Left lung (tissue), 10 donors: ENCODE measurements around the gene CSNK1G1. TPM values are rescaled to one million over a fixed set of nuclear protein-coding genes. Genes with fewer than 3 reads are reported as not detected.
A peak's percentile ranks its signal among the peaks of the same experiment; 100 is the strongest.

Experiments
- ATAC-seq: fragments of 200-7000 bp; cut with Tn5 transposase; one replicate; pipeline ENCODE4 v1.9.1; 2020; ENCODE audit warnings: moderate library complexity
- DNase-seq, 4 donors: peaks; one replicate each; pipeline ENCODE4 v3.0.0-alpha.2; 2013 to 2020
- H3K27ac ChIP-seq, 2 donors: fragments of 200-600 bp; sonication (generic) in 1 of 2; one replicate each; pipeline versions ENCODE4 v1.5.0 to v1.8.0; 2020 to 2021
- H3K27me3 ChIP-seq, 2 donors: fragments of 200-600 bp; sonication (generic) in 1 of 2; one replicate each; pipeline versions ENCODE4 v1.5.0 to v1.8.0; 2020 to 2021
- H3K36me3 ChIP-seq, 2 donors: fragments of 200-600 bp; sonication (generic) in 1 of 2; one replicate each; pipeline versions ENCODE4 v1.5.0 to v1.8.0; 2020 to 2021
- H3K4me1 ChIP-seq, 2 donors: fragments of 200-600 bp; one replicate each; pipeline ENCODE4 v1.8.0; 2021
- H3K4me3 ChIP-seq, 2 donors: fragments of 200-600 bp; sonication (generic) in 1 of 2; one replicate each; pipeline versions ENCODE4 v1.5.0 to v1.8.0; 2020 to 2021; ENCODE audit warnings: mild to moderate bottlenecking in 1 of 2
- H3K9me3 ChIP-seq, 2 donors: fragments of 200-600 bp; sonication (generic) in 1 of 2; one replicate each; pipeline versions ENCODE4 v1.5.0 to v1.8.0; 2020 to 2021
- CTCF ChIP-seq, 2 donors: fragments of 200-600 bp; sonication (generic) in 1 of 2; IDR thresholded peaks; one replicate each; pipeline versions ENCODE4 v1.5.0 to v1.8.0; 2021; ENCODE audit warnings: antibody characterized with exemption in 2 of 2
- intact Hi-C, 2 donors: fragments of 100-400 bp; cut with DNase I; formaldehyde crosslinking; loops; one replicate each; pipeline versions ENCODE4 v1.11.2 to v1.14.2; 2022
- polyA plus RNA-seq, 6 donors: library from polyadenylated mRNA; unstranded; fragments of 120-200 nt; gene quantifications; one replicate each; pipeline ENCODE4 v1.2.1, GENCODE V29; 2013; ENCODE audit not compliant: insufficient read length in 6 of 6
- total RNA-seq, 2 donors: library from RNA; stranded (reverse); fragmentation: NEBNext Ultra II Directional; extraction: Animal tissue kit (Norgen Biotek cat#: 25700); gene quantifications; one replicate each; pipeline ENCODE4 v1.2.1, GENCODE V29; 2021
- donor health status: DM: no; HTN: yes; CAD: no.
- donor health status: DM: no; HTN: no; CAD: no.

The CSNK1G1 gene
- total and polyA plus RNA-seq, 8 donors = 17.7 to 23.1 (median 20.5) TPM

- Histone ChIP-seq H3K27ac (no peak overlapping the region), H3K4me1 (peaks cover 28 to 61% of the 10 kb centered on the region in 2 donors), H3K4me3 (no peak overlapping the region), H3K9me3 (no peaks in the 10 kb centered on the region), H3K36me3 (peaks cover 3 to 80% of the 10 kb centered on the region in 2 donors), H3K27me3 (peaks cover 0 to 8% of the 10 kb centered on the region in 2 donors)
- ATAC-seq = no peak
- TF ChIP-seq CTCF (IDR thresholded peaks at IDR 0.05) = no peak
- no peak for DNase-seq
- intact Hi-C loops = no loop called here
These were observed 198.3 kb downstream of the CSNK1G1 start for GRCh38 chr15:64157599-64158125.

DNA sequence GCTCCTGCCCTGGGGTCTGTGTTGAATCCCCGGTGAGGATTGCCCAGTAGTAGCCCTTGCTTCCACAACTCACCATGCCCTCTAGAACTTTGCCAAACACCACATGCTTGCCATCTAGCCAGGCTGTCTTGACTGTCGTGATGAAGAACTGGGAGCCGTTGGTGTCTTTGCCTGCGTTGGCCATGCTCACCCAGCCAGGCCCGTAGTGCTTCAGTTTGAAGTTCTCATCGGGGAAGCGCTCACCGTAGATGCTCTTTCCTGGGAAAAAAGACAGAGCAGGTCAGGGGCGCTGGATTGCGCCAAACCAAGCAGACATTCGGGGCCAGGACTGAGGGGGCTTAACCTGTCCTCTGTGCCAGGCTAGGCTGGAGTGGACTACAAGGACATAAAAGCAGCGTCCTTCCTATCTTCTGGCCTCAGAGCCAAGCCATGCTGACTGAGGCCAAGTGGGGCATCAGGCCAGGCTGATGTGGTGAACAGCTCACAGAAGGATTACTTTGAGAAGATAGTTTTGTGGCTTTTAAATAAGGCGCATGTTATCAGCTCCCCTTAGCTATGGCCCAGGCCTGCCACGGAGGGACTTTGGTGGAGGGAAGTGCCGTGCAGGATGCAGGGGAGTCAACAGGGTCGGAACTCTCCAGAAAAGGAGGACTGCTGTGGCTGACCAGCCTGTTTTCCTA, 199.2 kb downstream of the CSNK1G1 start:
- H3K36me3 ChIP-seq = peaks cover 3 to 80% of the 10 kb centered on the region in 2 donors
- no peak overlapping the region for H3K4me3 ChIP-seq
- no peak overlapping the region for H3K27ac ChIP-seq
- peaks cover 8 to 17% of the 10 kb centered on the region in 2 donors for H3K27me3 ChIP-seq
- H3K4me1 ChIP-seq = peaks cover 35 to 65% of the 10 kb centered on the region in 2 donors
- ATAC-seq (no peak), DNase-seq (no peak)
- no peaks in the 10 kb centered on the region for H3K9me3 ChIP-seq
- TF ChIP-seq CTCF (IDR thresholded peaks at IDR 0.05) = no peak
- intact Hi-C loops = no loop called here

GRCh38 chr15:64155802-64156651, 199.9 kb downstream of the CSNK1G1 start:
- DNase-seq (no peak), ATAC-seq (no peak)
- intact Hi-C loops = no loop called here
- no peak for TF ChIP-seq CTCF (IDR thresholded peaks at IDR 0.05)
- Histone ChIP-seq H3K4me3 (no peak overlapping the region), H3K9me3 (no peaks in the 10 kb centered on the region), H3K27me3 (peaks cover 13 to 24% of the 10 kb centered on the region in 2 donors), H3K27ac (no peak overlapping the region), H3K36me3 (peaks cover 3 to 73% of the 10 kb centered on the region in 2 donors), H3K4me1 (peaks cover 30 to 65% of the 10 kb centered on the region in 2 donors)

DNA sequence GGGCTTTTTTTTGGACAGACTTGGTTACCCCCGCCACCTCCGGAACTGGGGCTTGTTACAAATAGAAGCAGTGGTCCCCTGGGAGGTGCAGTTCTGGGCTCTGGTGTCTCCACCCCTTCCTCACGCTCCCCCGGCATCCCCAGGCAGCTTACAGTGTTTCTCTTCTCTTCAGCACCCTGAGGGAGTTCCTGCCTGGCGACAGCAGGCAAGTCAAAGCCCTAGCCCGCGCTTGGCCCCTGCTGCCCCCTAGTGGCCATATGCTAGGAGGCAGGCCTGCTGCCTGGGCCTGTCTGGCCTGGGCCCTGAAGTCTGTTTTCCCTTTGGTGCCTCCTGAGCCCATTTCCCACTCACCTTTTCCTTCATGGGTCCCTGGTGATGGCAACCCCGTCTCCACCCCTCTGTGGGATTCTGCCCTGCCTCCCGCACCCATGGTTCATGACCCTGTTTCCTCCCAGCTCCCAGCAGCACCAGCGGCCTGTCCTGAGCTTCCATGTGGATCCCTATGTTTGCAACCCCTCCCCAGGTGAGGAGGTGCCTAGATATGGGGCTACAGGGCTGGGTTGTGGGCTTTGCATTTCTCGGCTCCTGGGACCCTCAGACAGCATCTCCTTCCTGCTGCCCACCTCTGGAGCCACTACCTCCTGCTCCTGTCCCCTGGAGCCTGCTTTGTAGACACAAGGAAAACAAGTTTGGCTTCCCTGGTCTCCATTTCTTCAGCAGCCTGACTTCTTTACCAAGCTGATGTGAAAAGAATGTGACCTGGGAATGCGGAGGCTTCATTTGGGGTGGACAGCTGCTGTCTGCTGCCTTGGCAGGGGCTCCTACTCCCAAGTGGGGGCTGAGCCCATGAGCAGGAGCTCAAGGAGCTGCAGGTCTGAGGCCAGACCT, 202.2 kb downstream of the CSNK1G1 start:
- Histone ChIP-seq H3K4me3 (no peak overlapping the region), H3K4me1 (peaks cover 12 to 57% of the 10 kb centered on the region in 2 donors), H3K27me3 (peaks cover 13 to 31% of the 10 kb centered on the region in 2 donors), H3K27ac (no peak overlapping the region), H3K9me3 (no peaks in the 10 kb centered on the region), H3K36me3 (peaks cover 0 to 50% of the 10 kb centered on the region in 2 donors)
- intact Hi-C loops = no loop called here
- ATAC-seq (peak; percentile 91), DNase-seq (peak; percentile 77 to 98 (median 90))
- peak; percentile 96 to 100 for TF ChIP-seq CTCF (IDR thresholded peaks at IDR 0.05)
